GM19238 (cell line): ENCODE data around the gene TRIO.

Source experiments
- DNase-seq: peaks from one replicate; pipeline ENCODE4 v3.0.0; 2011; ENCODE audit warnings: low spot score; ENCODE audit not compliant: insufficient read length

Gene TRIO

DNA sequence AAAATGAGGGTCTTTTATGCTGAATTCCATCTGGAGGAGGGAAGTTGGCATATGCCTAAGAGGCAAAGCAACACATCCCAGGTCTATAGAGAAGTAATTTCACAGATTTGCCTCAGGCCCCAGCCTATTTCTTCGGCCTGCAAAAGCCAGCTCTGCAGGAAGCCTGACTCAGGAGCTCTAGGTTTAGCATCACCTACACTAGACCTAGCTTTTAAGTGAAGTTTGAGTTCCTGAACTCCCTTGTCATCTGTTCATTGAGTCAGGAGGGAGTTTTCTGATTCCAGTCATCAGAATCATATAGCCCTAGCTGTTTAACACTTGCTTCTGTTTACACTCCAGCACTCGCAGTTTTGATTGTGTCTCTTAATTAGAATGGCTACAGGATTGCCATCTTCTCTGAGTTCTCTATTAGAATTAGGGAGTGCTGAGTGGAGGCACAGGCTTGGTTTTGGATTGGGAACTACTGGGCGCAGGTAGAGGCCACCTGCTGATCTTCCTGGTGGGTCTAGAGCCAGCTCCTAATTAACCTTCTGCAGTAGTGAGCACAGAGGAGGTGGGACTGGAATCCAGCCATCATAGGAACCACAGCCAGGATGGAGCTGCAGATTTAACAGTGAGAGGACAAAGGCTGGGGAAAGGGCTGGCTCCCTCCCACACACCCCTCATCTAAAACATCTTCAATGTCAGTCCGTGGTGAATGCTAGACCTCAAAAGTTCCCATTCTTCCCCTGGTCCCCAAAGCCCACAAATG is 179.5 kb downstream of the TRIO start:
- no peak for DNase-seq

DNA sequence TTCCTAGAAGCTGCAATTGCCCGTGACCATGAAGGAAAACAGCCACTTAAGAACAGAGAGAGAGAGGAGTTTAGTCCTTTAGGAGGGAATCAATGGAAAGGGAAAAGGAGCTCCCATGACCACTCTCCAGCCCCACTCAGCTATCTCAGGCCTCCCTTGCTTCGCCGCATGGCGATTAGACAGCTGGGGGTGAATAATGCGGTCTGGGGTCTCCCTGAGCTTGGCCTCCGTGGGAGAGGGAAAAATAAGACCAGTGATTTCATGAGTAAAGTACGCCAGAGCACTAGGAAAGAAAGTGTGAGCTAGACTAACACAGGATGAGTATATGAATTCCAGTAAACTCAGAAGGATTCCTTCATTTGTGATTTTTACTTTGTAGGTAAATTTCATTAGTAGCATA is 180.3 kb downstream of the TRIO start:
- DNase-seq: no peak

DNA sequence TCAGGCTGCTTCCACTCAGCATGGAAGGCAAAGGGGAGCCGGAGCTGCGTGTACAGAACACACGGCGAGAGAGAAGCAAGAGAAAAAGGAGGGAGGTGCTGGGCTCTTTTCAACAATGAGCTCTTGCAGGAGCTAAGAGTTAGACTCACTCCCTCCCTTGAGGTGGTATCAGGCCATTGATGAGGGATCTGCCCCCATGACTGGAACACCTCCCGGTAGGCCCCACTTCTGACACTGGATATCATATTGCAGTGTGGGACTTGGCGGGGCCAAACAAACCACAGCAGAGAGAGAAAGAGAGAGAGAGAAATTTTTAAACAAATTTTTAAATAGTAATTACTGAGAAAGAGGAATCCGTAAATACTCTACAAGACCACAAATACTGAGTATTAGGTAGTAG is 182.2 kb downstream of the TRIO start:
- no peak for DNase-seq

DNA sequence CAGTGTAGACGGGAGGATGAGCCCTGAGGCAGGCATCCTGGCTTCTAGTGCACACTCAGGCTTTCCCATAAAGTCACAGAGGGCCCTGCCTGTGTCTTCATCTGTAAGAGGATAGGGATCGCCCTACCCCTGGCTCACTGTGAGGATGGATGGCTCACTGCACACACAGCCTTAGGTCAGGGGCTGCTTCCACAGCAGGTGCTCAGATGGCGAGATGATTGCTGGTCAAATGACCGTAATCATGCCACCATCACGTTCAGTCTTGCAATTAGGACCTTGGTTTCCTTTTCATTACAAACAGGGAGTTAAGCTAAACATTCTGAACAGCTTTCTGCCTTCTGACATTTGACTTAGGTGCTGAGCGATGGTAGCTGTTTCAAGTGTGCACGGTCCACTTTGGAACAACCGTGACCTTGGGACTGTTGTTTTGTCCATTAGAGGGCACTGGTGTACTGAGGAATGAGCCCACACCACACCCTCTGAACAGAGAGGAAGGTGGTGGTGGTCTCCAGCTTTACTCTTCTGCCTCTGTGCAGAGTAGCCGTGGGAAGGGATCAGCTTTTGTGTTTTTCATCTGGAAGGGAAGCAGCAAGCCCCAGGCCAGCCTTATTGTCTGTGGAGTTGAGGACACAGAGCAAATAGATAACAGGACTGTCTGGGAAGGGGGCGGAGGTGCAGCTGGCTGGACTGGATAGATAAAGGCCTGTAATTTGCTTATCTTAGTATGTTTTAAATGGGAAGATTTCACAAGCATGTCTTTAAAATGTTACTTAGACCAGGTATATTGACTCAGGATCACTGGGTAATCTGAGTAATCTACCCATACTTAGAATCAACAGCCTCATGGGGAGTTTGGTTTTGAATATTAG is 183.1 kb downstream of the TRIO start:
- DNase-seq: no peak

DNA sequence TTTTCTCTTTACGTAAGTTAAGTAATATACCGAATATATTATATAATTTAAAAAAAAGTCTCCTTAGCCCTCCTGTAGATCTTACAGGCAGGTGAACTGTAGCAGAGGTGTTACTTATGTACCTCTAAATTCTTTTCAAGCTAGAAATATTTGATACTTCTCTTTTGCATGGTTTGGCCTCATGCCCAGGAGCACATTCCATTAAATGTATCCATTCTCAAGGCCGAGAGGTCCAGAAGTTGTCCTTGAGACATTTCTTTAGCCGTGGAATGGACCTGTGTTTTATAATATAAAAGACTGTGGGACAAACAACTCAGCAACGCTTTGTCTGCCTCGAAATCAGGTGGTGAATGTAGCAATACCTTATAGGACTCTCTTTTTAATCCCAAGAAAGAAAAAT is 184.5 kb downstream of the TRIO start:
- no peak for DNase-seq

DNA sequence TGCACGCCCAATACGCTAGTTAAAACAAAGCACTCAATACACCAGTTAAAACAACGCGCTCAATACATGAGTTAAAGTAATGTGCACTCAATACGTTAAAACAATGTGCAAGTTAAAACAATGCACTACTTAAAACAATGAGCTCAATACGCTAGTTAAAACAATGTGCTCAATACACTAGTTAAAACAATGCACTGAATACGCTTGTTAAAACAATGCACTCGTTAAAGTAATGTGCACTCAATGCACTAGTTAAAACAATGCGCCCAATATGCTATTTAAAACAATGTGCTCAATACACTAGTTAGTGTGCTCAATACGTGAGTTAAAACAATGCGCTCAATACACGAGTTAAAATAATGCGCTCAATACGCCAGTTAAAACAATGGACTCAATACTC is 185.0 kb downstream of the TRIO start:
- no peak for DNase-seq

DNA sequence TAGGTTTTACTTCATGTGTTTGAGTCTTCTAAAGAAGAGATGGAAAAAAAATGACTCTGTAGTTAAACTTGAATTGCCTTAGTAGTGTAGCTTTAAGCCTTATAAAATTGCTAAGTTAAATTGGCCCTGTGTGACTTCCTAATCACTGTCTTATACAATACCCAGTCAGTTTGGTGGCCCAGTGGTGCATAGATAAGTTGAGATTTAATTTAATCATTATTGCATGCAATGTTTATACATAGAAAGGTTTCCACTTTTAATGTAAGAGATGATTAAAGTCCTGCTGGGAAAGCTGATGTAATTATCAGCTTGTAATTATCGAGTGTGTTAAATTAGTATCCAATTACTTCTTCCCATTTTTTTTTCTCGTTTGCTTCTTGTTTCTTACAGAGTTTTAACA is 187.1 kb downstream of the TRIO start:
- DNase-seq: no peak

DNA sequence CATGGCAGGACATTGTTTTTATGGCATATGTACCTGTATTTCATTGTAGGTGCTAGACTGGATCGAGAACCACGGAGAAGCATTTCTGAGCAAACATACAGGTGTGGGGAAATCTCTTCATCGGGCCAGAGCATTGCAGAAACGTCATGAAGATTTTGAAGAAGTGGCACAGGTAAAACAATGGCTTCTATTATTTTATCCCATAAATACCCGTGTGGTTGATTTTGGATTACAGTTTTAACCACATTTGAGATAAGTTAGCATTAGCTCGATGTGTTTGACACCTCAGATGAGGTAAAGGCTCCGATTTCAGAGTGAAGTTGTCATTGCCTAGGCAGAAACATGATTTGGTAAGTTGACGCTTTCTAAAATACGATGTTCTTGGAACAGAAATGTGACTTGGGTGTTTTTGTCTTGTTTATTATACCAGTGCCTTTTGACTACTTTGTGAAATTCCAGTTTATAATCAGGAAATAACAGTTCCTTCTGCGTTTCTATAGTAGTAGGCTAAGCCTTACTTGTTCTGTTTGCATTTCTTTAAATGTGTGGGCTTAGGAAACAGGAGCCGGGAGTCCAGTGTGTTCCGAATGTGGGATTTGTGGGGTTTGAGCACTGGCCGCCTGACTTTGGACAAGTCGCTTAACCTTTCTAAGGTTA is 187.7 kb downstream of the TRIO start:
- DNase-seq: no peak

DNA sequence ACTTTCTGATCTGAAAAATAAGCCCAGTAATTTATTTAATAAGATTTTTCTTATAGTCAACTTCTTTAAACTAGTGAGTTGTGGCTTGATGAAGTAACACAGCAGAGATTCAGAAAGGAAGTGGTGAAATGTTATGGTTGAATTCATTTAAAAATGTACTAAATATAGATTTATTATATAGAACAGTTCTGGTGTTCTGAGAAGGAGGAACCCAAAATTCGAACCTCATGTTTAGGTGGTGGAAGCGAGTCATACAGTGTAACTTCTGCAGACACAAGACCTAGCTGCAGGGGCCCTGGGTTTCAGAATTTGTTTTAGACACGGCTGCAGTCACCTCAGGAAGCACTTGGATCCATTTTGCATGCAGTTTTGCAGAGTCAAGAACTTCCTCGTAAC is 188.2 kb downstream of the TRIO start:
- no peak for DNase-seq

DNA sequence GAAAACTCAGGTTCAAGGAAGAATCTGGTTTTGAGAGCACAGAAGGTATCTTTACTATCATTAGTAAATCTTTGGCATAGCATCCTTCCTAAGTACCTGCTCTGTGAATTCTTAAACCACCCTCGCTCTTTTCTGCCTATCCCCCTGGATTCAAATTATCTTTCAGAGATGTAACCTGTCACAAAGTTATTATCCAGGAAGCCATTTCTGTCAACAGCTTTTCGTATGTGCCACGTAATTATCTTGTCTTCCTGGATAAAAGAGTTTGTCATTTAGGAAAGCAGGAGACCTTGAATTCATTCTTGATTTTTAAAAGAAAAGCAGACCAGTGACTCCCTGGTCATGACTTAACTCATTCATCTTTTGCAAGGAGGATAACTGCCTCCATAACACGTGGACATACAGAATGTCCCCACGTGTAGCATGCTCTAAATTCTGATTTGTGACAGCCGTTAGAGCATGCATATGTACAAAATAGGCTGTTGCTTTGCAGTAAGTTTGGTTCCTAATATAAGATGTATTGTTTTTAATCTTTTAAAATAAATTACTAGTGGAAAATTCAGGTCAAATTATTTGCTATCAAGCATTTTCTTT is 189.0 kb downstream of the TRIO start:
- no peak for DNase-seq

DNA sequence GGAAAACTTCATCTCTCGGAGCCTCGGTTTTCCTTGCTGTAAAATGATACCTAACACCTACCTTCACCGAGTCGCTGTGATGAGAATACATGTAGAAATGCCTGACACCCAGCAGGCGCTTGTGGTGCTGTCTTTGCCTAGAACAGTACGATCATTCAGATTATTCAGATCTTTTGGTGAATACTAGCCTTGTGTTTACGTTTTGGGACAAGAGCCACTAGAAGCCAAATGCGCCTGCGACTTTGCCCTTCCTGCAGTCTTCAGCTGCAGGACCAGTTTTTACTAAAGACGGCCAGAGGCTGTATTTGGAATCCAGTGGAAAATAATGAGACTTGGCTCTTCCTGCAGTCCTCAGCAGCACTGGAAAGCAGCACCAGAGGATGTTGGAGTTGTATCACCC is 189.6 kb downstream of the TRIO start:
- DNase-seq: no peak

DNA sequence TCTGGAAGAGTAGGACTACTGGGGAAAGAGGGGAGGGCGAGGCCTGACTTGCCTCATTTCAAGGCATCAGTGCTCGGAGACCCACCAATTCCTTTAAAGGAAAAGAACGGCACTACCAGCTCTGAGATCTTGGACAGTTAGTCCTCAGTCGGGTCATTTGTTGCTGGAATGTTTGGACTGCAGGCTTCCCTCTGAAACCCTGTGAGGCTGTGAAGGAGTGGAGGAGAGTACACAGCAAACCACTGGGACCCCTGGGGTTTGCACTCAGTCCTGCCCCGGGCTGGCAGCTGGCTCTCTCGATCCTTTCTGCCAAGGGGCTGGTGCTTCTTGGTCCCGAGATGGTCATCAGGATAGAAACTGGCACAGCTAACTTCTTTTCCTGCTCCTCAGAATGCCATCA is 194.5 kb downstream of the TRIO start:
- DNase-seq: no peak

DNA sequence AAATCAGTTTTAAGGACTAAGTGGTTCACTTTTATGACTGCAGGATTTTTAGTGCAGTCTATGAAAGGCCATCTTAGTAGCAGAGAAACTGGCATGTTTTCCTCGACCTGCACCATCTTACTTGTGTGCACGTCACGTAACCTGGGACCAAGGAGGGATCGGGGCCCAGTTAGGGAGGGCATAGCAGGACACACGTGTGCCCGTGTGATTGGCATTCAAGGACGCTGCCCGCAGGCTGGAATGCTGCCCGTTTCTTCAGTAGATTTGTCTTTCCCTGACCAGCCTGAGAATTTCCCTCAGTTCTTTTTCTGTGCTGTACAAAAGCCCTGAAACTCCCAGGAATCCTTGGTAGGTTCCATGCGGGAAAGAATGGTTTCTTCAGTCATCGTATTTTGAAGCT is 196.3 kb downstream of the TRIO start:
- no peak for DNase-seq

DNA sequence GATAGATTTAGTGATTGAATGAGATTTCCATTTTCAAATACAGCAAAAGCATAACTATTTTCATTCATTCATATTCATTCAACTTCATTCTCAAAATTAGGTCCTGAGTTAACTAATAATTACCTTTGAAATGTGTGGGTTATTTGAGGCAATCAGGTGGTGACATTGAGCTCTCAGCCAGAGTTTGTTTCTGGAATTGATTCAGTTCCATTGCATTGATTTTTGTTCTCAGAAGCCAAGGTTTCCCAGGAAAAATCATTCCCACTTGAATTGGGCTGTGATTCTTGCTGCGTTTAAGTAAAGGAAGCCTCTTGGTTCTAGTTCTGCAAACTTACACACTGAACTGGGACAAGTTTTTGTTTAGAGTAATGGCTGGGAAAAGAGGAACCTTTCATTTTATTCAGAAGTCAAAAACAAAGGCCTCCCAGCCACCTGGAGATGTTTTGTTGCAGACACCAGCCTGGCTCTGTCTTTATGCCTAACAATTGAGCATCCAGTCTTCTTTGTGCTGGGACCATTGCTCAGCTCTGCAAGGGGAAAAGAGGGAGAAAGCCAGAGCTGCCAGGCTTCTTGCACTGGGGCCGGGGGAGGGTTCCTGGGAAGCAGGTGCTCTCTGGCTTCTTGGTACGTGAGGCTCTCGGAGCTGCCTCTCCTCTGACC is 198.6 kb downstream of the TRIO start:
- no peak for DNase-seq

DNA sequence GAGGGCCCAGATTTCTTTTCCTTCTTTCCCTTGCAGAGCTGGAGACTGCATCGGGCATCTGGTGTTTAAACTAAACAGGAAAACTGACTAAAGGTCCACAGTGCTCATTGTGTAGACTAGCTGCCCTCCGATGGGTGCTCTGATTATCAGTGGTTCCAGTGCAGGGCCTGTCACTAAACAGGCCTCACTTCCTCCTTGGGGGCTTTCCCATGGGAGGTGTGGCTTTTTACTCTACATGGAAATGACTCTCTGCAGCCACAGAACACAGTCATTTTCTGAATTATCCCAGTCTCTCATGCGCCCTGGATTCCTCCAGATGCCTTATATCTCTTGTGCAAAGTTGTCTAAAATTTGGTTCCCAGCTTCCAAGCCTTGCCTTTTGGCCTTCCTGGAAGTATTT is 199.2 kb downstream of the TRIO start:
- DNase-seq: peak; percentile 21

DNA sequence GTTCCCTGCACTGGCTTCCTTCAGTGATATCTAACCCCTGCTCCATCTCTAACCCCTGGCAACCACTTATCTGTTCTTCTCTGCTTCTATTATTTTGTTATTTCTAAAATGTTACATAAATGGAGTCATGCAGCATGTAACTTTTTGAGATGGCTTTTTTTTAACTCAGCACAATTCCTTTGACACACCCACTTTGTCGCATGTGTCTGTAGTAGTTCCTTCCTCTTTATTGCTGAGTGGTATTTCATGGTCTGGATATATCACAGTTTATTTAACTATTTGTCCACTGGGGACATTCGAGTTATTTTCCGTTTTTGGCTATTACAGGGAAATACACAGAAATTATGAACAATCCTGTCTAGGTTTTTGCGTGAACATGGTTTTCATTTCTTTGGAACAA is 200.2 kb downstream of the TRIO start:
- DNase-seq: no peak

DNA sequence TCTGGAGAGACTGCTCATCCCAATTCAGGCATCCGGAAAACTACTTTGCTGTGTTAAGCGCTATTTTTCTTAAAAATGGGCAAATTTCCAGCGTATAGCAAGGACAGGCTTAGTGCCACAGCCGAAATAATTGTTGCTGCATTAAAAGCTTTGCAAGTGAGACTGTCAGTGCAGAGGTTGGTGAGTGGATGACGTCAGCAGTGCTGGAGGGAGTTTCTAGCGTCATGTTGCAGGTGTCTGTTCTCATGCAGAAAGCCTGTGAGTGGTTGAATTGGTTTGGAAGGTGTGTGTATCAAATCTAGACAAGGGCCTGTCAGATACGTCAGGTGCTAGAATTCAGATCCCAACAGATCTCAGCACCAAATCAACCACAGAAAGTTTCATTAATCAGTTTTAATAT is 204.4 kb downstream of the TRIO start:
- DNase-seq: no peak

DNA sequence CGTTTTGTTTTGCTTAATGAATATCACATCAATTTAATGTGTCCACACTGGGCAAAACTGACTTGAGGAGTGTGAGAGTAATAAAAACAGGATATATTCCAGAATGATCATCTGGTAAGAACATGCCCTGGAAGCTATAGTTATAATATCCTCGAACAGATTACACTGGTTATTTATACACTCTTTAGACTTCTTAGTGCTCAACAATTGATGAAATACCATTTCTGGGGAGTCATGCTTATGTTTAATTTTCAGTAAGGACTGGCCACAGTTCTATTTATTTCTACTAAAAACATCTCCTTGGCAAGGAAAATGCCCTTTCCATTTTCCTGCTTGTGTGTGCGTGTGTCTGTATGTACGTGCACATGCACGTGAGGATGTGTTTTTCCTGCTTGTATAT is 205.0 kb downstream of the TRIO start:
- DNase-seq: no peak

DNA sequence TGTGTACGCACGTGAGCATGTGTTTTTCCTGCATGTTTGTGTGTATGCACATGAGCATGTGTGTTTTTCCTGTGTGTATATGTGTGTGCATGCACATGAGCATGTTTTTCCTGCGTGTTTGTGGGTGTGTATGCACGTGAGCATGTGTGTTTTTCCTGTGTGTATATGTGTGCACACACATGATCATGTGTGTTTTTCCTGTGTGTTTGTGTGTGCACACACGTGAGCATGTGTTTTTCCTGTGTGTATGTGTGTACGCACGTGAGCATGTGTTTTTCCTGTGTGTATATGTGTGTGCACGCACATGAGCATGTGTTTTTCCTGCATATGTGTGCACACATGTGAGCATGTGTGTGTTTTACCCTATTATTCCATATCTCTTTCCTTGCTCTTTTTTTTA is 205.9 kb downstream of the TRIO start:
- DNase-seq: no peak

DNA sequence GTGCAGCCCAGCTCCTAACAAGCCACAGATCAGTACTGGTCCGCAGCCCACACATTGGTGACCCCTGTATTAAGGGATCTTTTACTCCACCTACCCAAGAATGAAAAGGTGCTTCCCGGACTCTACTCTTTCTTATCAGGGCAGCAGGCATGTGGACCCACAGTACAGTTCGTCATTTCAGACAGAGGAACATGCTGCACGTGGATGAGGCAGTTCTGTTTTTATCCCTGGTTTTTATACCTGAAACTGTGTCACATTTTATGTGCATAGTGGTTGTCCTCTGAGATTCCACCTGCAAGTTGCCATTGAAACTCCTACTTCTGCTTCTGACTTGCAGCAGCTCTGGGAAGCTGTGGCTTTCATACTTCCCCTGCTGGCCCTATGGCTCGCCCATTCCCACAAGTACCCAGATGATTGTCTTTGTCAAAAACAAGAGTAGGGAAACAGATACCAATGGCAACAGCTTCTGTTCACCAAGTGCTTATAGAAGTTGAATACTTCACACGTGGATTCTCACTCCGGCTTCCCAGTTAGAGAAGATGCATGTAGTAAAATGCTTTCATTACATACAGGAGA is 208.0 kb downstream of the TRIO start:
- DNase-seq: no peak
